SK-N-SH treated with all-trans-retinoic acid at 6 μM for 48 hours (cell line): ENCODE results near the gene ATP2B3.

Experiments used
- ARNTL ChIP-seq: fragments of 450-650 bp; formaldehyde crosslinking; IDR thresholded peaks from 2 replicates; pipeline ENCODE4 v1.5.0; 2020; ENCODE audit warnings: low read depth, mild to moderate bottlenecking, moderate library complexity, borderline replicate concordance
- ISL1 ChIP-seq: fragments of 250-450 bp; sonication (Bioruptor Pico); IDR thresholded peaks from 2 replicates; pipeline ENCODE4 v2.1.2; 2022; ENCODE audit warnings: mild to moderate bottlenecking, moderate library complexity
- RARB ChIP-seq: fragments of 250-450 bp; sonication (Bioruptor Pico); IDR thresholded peaks from 2 replicates; pipeline ENCODE4 v1.8.0; 2021; ENCODE audit warnings: mild to moderate bottlenecking, moderate library complexity
- TCF4 ChIP-seq: fragments of 250-450 bp; sonication (Bioruptor Pico); IDR thresholded peaks from 2 replicates; pipeline ENCODE4 v1.8.0; 2021; ENCODE audit warnings: mild to moderate bottlenecking, moderate library complexity, borderline replicate concordance
- TOX ChIP-seq: fragments of 250-450 bp; sonication (Bioruptor Pico); IDR thresholded peaks from 2 replicates; pipeline ENCODE4 v1.8.0; 2021; ENCODE audit warnings: mild to moderate bottlenecking, moderate library complexity, borderline replicate concordance
- ZNF8 ChIP-seq: fragments of 450-650 bp; formaldehyde crosslinking; IDR thresholded peaks from 2 replicates; pipeline ENCODE4 v1.5.0; 2020; ENCODE audit warnings: mild to moderate bottlenecking, moderate library complexity

DNA sequence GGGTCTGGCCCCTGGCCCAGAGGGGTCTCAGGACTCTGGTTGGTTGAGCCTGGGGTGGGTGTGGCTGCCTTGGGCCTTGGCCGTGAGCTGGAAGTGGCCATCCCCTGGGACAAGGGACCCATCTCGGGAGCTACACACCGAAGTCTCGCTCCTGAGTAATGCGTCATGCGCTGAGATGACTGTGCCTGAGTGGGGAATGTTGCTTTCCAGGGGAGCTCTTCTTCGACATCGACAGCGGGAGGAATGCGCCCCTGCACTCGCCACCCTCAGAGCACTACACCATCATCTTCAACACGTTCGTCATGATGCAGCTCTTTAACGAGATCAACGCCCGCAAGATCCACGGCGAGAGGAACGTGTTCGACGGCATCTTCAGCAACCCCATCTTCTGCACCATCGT is 43.0 kb downstream of the ATP2B3 start:
- TF ChIP-seq RARB (CRISPR knock-in tag) (no peak), ZNF8 (no peak), TCF4 (CRISPR knock-in tag) (no peak), ARNTL (CRISPR knock-in tag) (no peak), ISL1 (CRISPR knock-in tag) (no peak), TOX (CRISPR knock-in tag) (no peak)
